ENCODE measurements around the gene TMPRSS6.

GRCh38 chr22:37091994-37092393, 17.5 kb downstream of the TMPRSS6 start:
- TF ChIP-seq, protein P1, sequence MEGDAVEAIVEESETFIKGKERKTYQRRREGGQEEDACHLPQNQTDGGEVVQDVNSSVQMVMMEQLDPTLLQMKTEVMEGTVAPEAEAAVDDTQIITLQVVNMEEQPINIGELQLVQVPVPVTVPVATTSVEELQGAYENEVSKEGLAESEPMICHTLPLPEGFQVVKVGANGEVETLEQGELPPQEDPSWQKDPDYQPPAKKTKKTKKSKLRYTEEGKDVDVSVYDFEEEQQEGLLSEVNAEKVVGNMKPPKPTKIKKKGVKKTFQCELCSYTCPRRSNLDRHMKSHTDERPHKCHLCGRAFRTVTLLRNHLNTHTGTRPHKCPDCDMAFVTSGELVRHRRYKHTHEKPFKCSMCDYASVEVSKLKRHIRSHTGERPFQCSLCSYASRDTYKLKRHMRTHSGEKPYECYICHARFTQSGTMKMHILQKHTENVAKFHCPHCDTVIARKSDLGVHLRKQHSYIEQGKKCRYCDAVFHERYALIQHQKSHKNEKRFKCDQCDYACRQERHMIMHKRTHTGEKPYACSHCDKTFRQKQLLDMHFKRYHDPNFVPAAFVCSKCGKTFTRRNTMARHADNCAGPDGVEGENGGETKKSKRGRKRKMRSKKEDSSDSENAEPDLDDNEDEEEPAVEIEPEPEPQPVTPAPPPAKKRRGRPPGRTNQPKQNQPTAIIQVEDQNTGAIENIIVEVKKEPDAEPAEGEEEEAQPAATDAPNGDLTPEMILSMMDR (IDR thresholded peaks at IDR 0.05; ENCODE audit: insufficient read depth, low read length, poor library complexity, severe bottlenecking) = no peak
- no peak for TF ChIP-seq EZH2phosphoT487 (conservative IDR thresholded peaks at IDR 0.05; ENCODE audit: low read length)

Data from SU-DHL-6 (cell line).